GM19193 (cell line): ENCODE results near the gene CCSER1.

Experiments used
- POLR2A ChIP-seq: IDR thresholded peaks from 4 replicates; pipeline ENCODE4 v1.6.1; 2011; ENCODE audit not compliant: insufficient read depth, insufficient read length; ENCODE audit errors: extremely low read depth

The CCSER1 gene

DNA sequence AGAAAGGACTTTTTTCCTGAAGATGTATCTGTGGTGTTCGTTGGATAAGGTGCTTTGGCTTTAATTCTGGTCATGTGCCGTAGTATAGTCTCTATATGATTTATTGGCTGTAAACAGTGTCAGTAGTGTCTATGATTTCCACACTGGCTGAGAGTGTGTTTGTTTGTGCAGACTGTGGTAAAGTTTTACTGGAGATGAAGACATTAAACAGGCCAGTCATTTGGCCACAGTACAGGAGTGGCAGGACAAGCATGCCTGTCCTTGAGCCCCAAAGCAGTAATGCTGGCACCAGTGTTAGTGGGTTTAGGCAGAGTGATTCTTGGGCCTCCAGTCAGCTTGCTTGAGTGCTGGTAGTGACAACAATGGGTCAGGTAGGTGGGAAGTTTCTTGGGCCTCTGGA lies 1152.7 kb downstream of the CCSER1 start:
- no peak for TF ChIP-seq POLR2A

DNA sequence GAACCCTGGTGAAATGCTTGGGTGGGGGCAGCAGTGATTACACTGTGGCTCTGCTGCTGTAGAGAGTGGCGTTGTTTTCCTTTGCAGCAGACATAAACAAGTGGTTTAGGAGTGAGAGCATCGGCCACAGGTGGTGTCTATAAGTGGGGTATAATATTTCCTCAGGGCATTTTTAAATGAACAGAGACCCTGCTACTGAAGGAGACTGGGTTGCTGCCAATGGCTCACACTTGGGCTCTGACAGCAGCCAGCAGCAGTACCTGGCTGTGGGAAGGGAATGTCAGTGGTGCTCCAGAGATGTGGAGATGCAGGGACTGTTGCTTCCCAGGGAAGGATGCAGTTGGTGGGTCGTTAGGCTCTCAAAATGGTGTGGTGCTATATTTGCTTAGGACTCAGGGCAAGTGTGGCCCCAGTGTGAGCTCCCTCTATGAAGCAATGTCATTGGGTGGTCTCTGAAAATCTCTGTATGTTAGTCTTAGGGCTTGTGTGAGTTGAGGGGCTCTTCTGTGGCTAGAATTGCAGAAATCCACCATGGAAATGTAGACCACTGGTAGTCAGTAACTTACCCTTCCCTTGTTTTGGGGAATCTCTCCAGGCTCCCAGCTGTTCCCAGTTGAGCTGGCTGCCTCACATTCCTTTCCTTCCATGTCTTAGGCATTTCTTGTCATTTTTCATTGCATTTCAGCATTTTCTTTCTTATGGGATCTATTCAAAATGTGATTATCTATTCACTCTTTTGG lies 1153.5 kb downstream of the CCSER1 start:
- TF ChIP-seq POLR2A: no peak

DNA sequence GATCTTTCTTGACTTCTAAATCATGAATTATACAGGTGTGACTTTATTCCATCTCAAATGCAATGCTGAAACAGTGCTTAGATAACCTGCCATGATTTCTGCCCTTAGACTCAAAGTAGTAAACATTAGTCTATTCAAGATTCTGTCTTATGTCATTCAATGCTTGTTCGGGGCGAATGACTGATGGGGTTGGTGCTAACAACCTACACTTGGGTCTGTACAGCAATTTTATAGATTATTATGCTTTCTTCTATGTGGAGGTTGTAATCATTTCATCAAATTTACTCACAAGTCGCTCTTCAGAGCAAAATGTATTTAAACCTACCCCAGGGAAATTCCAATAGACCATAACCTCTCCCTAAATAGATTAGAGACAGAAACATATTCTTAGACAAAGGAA lies 1155.0 kb downstream of the CCSER1 start:
- no peak for TF ChIP-seq POLR2A

- TF ChIP-seq POLR2A: no peak
Measured at GRCh38 chr4:91283726-91284230, 1156.6 kb downstream of the CCSER1 start.

DNA sequence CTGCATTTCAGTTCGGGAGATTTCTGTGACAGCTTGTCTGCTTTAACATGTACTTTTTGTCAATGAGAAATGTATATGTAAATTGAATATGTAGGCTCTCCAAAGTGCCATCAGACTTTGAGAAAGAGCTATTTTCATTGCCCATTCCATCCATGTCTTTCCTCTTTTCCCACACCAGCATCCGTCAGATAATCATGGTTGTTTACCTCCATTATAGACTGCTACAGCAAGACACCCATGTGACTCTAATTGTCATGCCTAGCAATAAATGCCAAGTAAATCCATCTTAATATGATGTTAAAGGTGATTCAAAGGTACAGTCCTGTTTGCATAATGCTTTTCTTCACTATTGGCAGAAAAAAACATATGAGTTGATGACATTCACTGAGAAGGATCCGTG lies 1157.3 kb downstream of the CCSER1 start:
- TF ChIP-seq POLR2A: no peak

DNA sequence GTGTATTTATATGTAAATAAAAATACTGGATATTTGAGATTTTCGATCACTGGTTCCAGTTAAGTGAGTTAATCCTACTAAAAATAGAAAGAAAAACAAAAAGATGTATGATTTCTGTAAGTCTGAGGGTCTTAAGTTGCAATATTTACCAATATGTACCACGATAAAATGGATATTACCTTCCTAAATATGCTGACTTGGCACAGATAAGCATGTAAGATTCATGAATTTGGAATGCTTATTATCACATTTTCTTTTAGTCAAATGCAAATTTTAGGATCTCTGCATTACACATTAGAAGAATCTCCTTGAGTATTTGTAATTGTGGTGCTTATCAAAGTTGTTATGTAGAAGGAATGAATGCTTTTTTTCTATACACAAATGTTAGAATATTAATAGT lies 1158.3 kb downstream of the CCSER1 start:
- no peak for TF ChIP-seq POLR2A

DNA sequence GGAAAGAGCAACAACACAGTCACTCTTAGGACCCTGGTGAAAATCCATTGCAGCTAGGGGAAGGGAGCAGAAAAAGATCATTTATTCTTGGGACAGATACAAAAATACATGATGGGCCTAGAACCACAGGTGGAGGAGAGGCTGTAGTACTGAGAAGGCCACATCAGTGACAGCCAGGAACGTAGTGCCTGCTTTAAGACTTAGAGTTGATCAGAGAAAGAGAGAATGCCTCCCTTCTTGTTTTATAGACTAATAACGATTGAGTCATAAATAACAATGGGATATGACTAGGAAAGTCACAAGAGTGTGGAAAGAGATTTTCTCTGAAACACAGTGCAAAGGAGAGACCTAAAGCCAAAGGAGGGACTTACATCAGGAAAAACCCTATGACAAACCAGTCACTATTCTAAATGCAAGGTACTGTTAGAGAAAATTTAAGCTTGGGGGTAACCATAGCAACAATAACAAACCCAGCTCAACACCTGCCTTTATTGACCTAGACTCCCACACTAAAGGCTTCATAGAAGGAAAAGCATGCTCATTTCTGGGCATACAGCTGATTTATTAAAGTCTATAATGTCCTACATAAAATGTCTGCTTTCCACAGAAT lies 1161.6 kb downstream of the CCSER1 start:
- TF ChIP-seq POLR2A: no peak

DNA sequence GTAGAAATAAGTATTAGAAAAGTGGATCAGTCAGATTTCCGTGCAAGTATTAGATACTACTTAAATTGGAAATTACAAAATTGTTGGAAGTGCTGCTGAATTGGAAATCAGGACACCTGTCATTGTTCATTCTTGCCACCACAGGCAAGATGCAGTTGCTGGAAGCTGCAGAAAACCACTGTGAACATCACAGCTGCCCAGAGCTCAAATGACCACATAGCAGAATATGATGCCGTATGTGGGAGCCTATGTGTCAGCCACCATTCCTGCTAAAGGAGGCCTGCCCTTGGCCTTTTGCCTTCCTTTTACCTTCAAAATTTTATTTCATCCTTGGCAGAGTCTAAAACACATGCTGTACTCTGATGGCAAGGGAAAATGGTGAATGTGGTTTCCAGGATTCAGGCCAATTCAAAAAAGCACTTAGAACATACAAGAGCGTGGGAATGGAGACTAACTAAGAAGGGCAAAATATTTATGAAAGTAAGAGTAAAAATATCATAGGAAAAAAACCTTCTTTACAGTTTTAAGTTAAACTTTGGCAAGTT lies 1171.0 kb downstream of the CCSER1 start:
- no peak for TF ChIP-seq POLR2A

- TF ChIP-seq POLR2A: no peak
Measured at GRCh38 chr4:91298824-91299223, 1171.6 kb downstream of the CCSER1 start.

DNA sequence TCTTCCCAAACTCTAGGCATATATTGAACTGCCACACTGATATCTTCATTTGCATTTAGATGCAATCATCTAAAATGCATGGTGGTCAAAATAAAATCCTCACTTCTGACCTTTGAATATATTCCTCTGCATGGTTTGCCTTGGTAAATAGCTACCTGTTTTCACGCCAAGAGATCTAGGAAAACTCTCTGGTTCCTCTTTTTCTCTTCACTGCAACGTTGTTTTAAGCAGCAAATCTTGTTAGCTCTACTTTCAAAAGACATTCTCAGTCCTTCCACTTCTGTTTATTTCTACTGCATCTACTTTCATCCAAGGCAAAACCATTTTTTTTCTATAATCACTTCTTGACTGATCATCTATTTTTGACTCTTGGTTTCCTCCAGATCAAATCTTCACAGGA lies 1174.9 kb downstream of the CCSER1 start:
- no peak for TF ChIP-seq POLR2A

GRCh38 chr4:91304292-91304691 lies 1177.1 kb downstream of the CCSER1 start:
- TF ChIP-seq POLR2A: no peak

GRCh38 chr4:91317434-91317833 lies 1190.2 kb downstream of the CCSER1 start:
- no peak for TF ChIP-seq POLR2A

DNA sequence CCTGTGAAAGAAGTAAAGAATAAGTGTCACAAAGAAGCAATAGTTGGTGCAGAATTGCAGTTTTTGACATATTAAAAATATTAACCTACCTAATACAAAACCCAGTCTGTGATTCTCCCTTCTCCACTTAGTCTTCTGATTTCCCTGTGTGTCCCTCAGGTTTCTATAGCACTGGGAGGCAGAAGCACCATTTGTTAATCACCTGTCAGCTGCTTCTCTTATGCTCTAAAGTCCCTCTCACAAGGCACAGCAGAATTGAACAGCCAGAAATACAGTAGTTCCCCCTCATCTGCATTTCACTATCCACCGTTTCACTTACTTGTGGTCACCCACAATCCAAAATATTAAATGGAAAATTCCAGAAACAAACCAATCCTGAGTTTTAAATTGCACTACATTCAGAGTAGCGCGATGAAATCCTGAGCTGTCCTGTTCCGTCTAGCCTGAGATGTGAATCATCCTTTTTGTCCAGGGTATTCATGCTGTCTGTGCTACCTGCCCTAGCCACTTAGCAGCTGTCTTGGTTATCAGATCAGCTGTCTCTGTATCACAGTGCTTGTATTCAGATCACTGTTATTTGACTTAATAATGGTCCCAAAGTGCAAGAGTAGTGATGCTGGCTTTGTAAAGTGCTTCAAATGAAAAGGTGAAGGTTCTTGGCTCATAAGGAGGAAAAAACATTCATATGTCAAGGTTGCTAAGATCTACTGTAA lies 1192.5 kb downstream of the CCSER1 start:
- no peak for TF ChIP-seq POLR2A

- no peak for TF ChIP-seq POLR2A
Measured at GRCh38 chr4:91322961-91323360, 1195.8 kb downstream of the CCSER1 start.

DNA sequence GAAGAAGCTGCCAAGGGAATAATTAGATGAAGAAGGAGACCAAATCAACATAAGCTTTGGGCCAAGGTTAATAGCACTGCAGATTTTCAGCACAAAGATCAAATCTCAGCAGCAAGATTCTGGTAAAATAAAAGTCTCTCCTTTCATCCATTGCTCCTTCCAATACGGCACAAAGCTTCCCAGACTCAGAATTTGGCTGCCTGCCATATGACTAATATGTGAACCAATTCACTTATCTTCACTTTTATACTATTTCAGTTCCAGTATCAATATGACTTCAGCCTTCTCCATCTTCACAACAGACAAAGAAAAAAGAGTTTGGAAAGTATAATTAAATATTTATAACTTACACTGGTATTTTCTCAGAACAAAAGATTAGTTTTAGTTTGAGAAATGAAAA lies 1198.3 kb downstream of the CCSER1 start:
- no peak for TF ChIP-seq POLR2A
